Cardiac fibroblast (primary cell): ENCODE results near the gene ATP5F1D.

Experiments used
- DNase-seq, 2 donors: peaks; one replicate each; pipeline versions ENCODE4 v3.0.0 to v3.0.0-alpha.2; 2010; ENCODE audit warnings: low read depth in 2 of 2
- H3K4me3 ChIP-seq, 2 donors: replicated peaks in 1 of 2; 1 replicate in 1 of 2; 2 replicates in 1 of 2; pipeline ENCODE4 v1.5.1; 2011; ENCODE audit warnings: low read depth in 2 of 2, low read length in 2 of 2, mild to moderate bottlenecking in 2 of 2, moderate library complexity in 1 of 2
- CTCF ChIP-seq: IDR thresholded peaks from one replicate; pipeline ENCODE4 v1.5.1; 2011; ENCODE audit warnings: low read depth, mild to moderate bottlenecking, low read length, inconsistent platforms

Gene ATP5F1D

GRCh38 chr19:1230783-1231489 lies 10.6 kb upstream of the ATP5F1D start:
- DNase-seq: no peak
- H3K4me3 ChIP-seq: no peak overlapping the region
- peak; percentile 1 for TF ChIP-seq CTCF

GRCh38 chr19:1231729-1232637 lies 9.6 kb upstream of the ATP5F1D start:
- H3K4me3 ChIP-seq: no peak overlapping the region
- DNase-seq: no peak
- TF ChIP-seq CTCF: no peak

- TF ChIP-seq CTCF: no peak
- no peak overlapping the region for H3K4me3 ChIP-seq
- DNase-seq: peak; percentile 72
These were observed 8.9 kb upstream of the ATP5F1D start for GRCh38 chr19:1232652-1233072.

GRCh38 chr19:1233115-1233667 lies 8.4 kb upstream of the ATP5F1D start:
- no peak for DNase-seq
- no peak overlapping the region for H3K4me3 ChIP-seq
- TF ChIP-seq CTCF: no peak

GRCh38 chr19:1234051-1234954 lies 7.2 kb upstream of the ATP5F1D start:
- TF ChIP-seq CTCF: no peak
- H3K4me3 ChIP-seq: no peak overlapping the region

GRCh38 chr19:1234955-1235380 lies 6.6 kb upstream of the ATP5F1D start:
- no peak for TF ChIP-seq CTCF
- no peak for DNase-seq
- H3K4me3 ChIP-seq: no peak overlapping the region

More at GRCh38 chr19:1234051-1234954, 7.2 kb upstream of the ATP5F1D start:
- DNase-seq: no peak
